GM12865 (cell line): ENCODE results near the gene MYOZ1.

Experiments
- DNase-seq: peaks from one replicate; pipeline ENCODE4 v3.0.0; 2010; ENCODE audit warnings: low read depth
- H3K4me3 ChIP-seq: 2 replicates; pipeline ENCODE4 v1.5.1; 2011; ENCODE audit warnings: mild to moderate bottlenecking, low read depth, low read length, control low read depth
- TF ChIP-seq, protein P1 (sequence below): IDR thresholded peaks from 2 replicates; pipeline ENCODE4 v1.5.1; 2011; ENCODE audit warnings: low read length, control low read depth, low read depth, inconsistent platforms; ENCODE audit not compliant: insufficient read depth; ENCODE audit errors: missing control alignments

MYOZ1 gene

DNA sequence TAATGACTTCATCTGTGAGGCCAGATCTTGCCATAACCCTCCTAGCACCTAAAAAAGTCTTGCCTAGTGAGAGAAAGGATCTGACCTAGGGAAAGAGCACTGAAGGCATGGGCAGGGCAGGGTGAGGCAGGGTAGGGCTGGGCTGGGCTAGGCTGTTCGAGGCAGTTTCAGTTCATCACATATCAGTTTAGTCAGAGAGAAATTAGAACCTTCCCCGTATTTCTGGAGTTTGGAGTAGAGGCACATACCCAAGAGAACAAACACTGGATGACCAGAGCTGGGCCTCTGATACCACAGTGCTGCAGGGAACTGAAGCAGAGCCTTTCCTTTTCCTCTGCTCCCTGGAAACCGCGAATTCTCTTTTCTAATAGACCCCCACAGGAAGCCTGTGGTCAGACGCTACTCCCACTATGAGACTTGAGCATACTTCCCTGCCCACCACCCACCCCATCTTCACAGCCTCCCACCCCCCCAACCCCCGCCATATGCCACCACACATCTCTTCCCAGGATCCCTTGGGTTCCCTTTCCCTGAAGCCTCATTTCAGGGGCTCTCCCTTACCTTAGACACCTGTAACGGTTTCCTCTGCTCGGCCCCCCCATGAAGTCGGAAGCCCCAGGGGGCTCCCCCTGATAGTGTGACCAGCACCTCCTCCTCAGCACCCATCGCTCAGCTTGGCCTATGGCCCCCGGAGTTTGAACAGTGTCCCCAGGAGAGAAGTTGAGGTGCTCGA is 14.1 kb upstream of the MYOZ1 start:
- TF ChIP-seq, protein P1, sequence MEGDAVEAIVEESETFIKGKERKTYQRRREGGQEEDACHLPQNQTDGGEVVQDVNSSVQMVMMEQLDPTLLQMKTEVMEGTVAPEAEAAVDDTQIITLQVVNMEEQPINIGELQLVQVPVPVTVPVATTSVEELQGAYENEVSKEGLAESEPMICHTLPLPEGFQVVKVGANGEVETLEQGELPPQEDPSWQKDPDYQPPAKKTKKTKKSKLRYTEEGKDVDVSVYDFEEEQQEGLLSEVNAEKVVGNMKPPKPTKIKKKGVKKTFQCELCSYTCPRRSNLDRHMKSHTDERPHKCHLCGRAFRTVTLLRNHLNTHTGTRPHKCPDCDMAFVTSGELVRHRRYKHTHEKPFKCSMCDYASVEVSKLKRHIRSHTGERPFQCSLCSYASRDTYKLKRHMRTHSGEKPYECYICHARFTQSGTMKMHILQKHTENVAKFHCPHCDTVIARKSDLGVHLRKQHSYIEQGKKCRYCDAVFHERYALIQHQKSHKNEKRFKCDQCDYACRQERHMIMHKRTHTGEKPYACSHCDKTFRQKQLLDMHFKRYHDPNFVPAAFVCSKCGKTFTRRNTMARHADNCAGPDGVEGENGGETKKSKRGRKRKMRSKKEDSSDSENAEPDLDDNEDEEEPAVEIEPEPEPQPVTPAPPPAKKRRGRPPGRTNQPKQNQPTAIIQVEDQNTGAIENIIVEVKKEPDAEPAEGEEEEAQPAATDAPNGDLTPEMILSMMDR, result no peak
- H3K4me3 ChIP-seq, result no peak overlapping the region

DNA sequence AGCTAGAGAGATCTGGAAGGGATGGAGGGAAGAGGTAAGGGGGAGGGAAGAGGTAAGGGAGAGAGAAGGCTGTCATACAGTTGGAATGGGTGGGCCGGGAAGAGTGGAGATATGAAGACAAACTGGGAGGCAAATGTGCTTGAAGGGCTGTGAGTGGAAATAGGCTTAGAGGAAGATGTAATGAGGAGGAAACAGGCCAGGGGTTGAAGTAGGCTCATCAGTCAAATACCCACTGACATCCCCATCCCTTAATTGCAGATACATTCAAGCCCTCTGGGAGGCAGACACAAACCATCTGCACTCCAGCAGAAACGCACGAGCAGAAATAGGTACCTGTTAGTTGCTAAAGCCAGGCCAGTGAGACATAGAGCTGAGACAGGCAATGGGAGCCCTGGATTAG is 12.4 kb upstream of the MYOZ1 start:
- TF ChIP-seq, protein P1, result peak; percentile 23
- DNase-seq, result peak; percentile 63

More for the DNA sequence above, 14.1 kb upstream of the MYOZ1 start:
- DNase-seq, result peak; percentile 45

DNA sequence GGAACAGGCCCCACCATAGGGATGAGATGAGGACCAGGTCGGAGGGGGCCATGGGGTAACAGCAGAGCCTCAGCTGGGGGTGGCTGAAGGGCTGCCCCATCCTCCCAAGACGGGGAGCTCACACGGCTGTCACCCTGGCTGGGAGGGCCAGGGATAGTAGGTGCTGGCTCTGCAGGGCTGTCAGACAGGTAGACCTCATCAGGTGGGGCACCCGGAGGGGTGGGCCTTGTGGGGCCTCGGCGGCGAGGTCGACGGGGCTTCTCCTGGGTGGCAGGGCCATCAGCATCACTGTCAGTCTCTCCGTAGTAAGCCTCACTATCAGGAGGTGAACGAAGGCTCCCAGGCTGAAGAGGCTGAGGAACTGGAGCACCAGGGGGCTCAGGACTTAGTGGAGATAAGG is 11.9 kb upstream of the MYOZ1 start:
- DNase-seq, result no peak
- no peak overlapping the region for H3K4me3 ChIP-seq
- TF ChIP-seq, protein P1, result no peak

More for the DNA sequence above, 12.4 kb upstream of the MYOZ1 start:
- no peak overlapping the region for H3K4me3 ChIP-seq

DNA sequence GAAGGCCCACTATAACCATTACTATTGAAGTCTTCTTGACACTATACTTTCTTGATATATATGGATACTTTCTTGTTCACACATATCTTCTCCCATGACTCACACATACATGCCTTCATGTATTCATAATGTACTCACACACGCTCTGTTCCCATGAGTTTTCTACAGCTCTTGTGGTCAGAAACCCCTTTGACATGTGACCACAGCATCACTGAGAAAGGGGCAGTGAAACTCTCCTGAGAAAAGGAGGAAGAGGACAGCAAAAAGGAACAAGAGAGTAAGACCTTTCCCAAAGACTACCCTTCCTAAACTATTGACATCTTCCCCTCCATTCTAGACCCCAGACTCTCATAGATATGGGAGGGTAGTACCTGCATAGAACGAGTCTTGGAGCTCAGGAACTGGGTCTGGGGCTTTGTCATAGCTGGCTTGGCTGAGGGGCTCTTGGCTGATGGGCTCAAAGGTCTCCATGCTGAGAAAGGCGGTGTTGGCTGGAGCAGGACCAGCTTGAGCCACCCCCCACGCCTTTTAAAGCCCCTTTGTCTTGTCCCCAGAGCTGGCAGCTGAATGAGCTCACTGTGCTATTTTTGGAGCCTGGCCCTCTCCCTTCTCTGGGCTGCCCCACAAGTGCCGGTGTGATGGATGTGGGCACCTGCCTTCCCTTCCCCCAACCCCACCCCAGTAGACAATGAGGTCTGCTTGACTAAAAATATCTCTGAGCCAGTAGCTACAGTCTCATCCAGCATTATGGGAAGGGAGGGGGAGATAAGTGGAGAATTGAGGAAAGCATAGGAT is 9.5 kb upstream of the MYOZ1 start:
- DNase-seq, result peak; percentile 79
- TF ChIP-seq, protein P1, result no peak
- peak overlapping the region; percentile 22; the same call in 1 of the 2 replicates for H3K4me3 ChIP-seq

DNA sequence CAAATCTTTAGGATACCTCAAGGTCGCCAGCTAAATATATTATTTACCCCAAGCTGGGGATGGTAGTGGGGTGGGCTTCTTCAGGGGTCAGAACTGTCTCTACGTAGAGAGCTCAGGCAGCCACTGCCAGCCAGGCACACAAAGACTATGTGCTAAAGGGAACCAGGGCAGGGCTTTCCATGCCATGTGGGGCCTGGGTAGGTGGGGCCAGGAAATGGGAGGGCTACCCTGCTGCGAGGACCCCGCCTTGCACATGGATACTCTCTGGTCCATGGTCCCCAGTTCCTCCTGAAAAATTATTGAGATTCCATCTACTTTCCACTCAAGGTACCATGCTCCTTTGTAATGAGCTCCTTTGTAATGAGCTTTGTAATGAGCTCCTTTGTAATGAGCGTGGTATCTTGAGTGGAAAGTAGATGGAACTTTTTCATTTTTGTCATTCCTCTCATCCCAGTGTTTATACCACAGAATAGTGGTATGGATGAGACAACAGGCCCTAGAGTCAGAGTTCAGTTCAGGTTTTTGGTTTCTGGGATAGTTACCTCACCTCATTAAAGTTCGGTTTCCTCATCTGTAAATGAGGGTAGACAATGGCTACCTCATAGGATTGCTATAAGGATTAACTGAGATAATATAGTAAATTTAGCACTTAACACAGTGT is 8.7 kb upstream of the MYOZ1 start:
- DNase-seq, result no peak
- TF ChIP-seq, protein P1, result no peak
- no peak overlapping the region; the same call in 1 of the 2 replicates for H3K4me3 ChIP-seq

DNA sequence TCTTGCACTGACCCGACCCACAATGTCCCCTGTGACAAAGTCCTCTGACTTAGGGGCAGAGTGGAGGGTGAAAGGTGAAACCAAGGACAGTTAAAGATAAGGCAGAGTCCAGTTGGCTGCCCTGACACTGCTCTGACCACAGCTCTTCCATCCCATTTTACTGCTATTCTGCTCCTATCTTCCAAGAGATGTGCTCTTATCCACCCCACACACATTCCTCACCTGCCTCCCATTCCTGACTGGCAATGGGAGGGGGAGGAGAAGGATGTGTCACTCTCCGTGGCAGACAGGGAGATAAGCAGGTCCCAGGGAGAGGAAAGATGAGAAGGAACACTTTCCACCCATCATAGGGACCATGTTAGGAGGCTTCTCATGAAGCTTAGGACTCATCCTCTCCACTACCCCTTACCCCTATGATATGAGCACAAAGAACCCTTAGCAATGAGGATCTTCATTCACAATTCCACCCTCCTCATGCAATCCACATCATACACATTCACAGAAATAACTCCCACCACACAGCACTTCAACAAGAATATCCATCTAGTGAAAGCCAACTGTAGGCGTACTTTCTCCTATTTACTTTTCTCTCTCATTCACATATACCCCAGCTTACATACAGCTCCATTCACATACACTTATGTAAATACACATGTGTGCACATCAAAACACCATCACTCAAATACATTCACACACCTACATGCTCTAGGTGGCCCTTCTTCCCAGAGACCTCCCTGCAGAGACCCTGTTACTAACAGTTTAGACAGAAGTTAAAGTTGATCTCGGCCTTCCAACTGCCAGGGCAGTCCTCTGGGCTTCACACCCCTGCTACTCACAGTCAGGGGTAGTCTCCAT is 7.9 kb upstream of the MYOZ1 start:
- peak overlapping the region; percentile 4; the same call in 1 of the 2 replicates for H3K4me3 ChIP-seq
- DNase-seq, result no peak
- TF ChIP-seq, protein P1, result no peak
